Uterus (tissue), 4 donors: ENCODE results near the gene KPTN. TPM values are rescaled to one million over a fixed set of nuclear protein-coding genes. Genes with fewer than 3 reads are reported as not detected.

Experiments used
- DNase-seq, 2 donors: peaks; one replicate each; pipeline ENCODE4 v3.0.0-alpha.2; 2019 to 2020
- H3K27ac ChIP-seq, 2 donors: fragments of 200-600 bp; sonication (generic); 1 replicate in 1 of 2; 2 replicates in 1 of 2; pipeline ENCODE4 v1.5.1; 2016 to 2018
- H3K27me3 ChIP-seq, 2 donors: fragments of 200-600 bp; sonication (generic); one replicate each; pipeline ENCODE4 v1.5.1; 2018 to 2019; ENCODE audit warnings: control low read depth in 1 of 2
- H3K36me3 ChIP-seq, 2 donors: fragments of 200-600 bp; sonication (generic); one replicate each; pipeline ENCODE4 v1.5.1; 2019; ENCODE audit warnings: control low read depth in 1 of 2
- H3K4me1 ChIP-seq, 2 donors: fragments of 200-600 bp; sonication (generic); one replicate each; pipeline ENCODE4 v1.5.1; 2018 to 2019; ENCODE audit warnings: control low read depth in 1 of 2
- H3K4me3 ChIP-seq, 2 donors: fragments of 200-600 bp; sonication (generic); 1 replicate in 1 of 2; 2 replicates in 1 of 2; pipeline ENCODE4 v1.5.1; 2018 to 2019; ENCODE audit warnings: mild to moderate bottlenecking in 1 of 2
- H3K9me3 ChIP-seq, 2 donors: fragments of 200-600 bp; sonication (generic); one replicate each; pipeline ENCODE4 v1.5.1; 2019; ENCODE audit warnings: control low read depth in 1 of 2
- CTCF ChIP-seq, 4 experiments: fragments of 200-600 bp in 2 of 4; fragments of 450-650 bp in 2 of 4; sonication (generic) in 2 of 4; IDR thresholded peaks; one replicate each; pipeline ENCODE4 v1.5.1; 2016 to 2019; ENCODE audit warnings: antibody characterized with exemption in 4 of 4, mild to moderate bottlenecking in 2 of 4, moderate library complexity in 1 of 4
- POLR2A ChIP-seq, 2 donors: fragments of 450-650 bp; IDR thresholded peaks; one replicate each; pipeline ENCODE4 v1.6.1; 2016; ENCODE audit warnings: antibody characterized with exemption in 2 of 2, mild to moderate bottlenecking in 1 of 2, moderate library complexity in 1 of 2
- intact Hi-C: fragments of 100-400 bp; cut with DNase I; formaldehyde crosslinking; loops from one replicate; pipeline ENCODE4 v1.15.1; 2023; ENCODE audit warnings: low total_unique reads
- total RNA-seq, 4 donors: library from RNA; depleted of rRNA in 3 of 4; stranded (reverse); fragments of >200 nt in 3 of 4; gene quantifications; one replicate each; pipeline versions ENCODE4 v1.1.0 to v1.2.4, GENCODE V29; 2014 to 2023
- donor health status: DM: yes; HTN: yes; CAD: no.

The KPTN gene
- total RNA-seq, 4 donors from 2014 or later = 5.4 to 9.0 (median 6.4) TPM; not detected in 1

GRCh38 chr19:47505506-47505905 is 21.5 kb upstream of the KPTN start:
- Histone ChIP-seq H3K36me3 (no peaks in the 10 kb centered on the region), H3K27me3 (no peaks in the 10 kb centered on the region), H3K27ac (no peak overlapping the region), H3K4me3 (no peak overlapping the region), H3K9me3 (no peaks in the 10 kb centered on the region), H3K4me1 (peaks cover 27 to 41% of the 10 kb centered on the region in 2 donors)
- no peak for DNase-seq
- intact Hi-C loops = no loop called here
- TF ChIP-seq POLR2A (IDR thresholded peaks at IDR 0.05) = no peak

- Histone ChIP-seq H3K27me3 (no peaks in the 10 kb centered on the region), H3K4me1 (peaks cover 15 to 26% of the 10 kb centered on the region in 2 donors), H3K4me3 (no peak overlapping the region), H3K27ac (no peak overlapping the region), H3K9me3 (no peaks in the 10 kb centered on the region), H3K36me3 (no peaks in the 10 kb centered on the region)
- intact Hi-C loops = no loop called here
- TF ChIP-seq POLR2A (IDR thresholded peaks at IDR 0.05) = no peak
- no peak for TF ChIP-seq CTCF (IDR thresholded peaks at IDR 0.05)
- DNase-seq = no peak
These were observed 19.8 kb upstream of the KPTN start for GRCh38 chr19:47503826-47504150.

GRCh38 chr19:47503130-47503825 is 19.3 kb upstream of the KPTN start:
- Histone ChIP-seq H3K4me3 (no peak overlapping the region), H3K9me3 (no peaks in the 10 kb centered on the region), H3K27ac (peak overlapping the region; percentile 50 to 70), H3K36me3 (no peaks in the 10 kb centered on the region), H3K4me1 (peaks cover 10 to 23% of the 10 kb centered on the region in 2 donors), H3K27me3 (no peaks in the 10 kb centered on the region)
- intact Hi-C loops = no loop called here
- no peak for TF ChIP-seq POLR2A (IDR thresholded peaks at IDR 0.05)
- TF ChIP-seq CTCF (IDR thresholded peaks at IDR 0.05) = no peak
- DNase-seq = no peak

- TF ChIP-seq POLR2A (IDR thresholded peaks at IDR 0.05) = no peak
- no peak for TF ChIP-seq CTCF (IDR thresholded peaks at IDR 0.05)
- intact Hi-C loops = no loop called here
- H3K4me3 ChIP-seq = no peak overlapping the region
- peak overlapping the region; percentile 50 to 70 for H3K27ac ChIP-seq
- no peak for DNase-seq
- H3K9me3 ChIP-seq = no peaks in the 10 kb centered on the region
- H3K4me1 ChIP-seq = peaks cover 0 to 9% of the 10 kb centered on the region in 2 donors
- no peaks in the 10 kb centered on the region for H3K36me3 ChIP-seq
- H3K27me3 ChIP-seq = no peaks in the 10 kb centered on the region
These were observed 16.1 kb upstream of the KPTN start for GRCh38 chr19:47499863-47500830.

GRCh38 chr19:47499371-47499770 is 15.4 kb upstream of the KPTN start:
- H3K36me3 ChIP-seq = no peaks in the 10 kb centered on the region
- intact Hi-C loops = no loop called here

More at GRCh38 chr19:47499371-47499770, 15.4 kb upstream of the KPTN start:
- Histone ChIP-seq H3K27me3 (no peaks in the 10 kb centered on the region), H3K27ac (no peak overlapping the region), H3K9me3 (no peaks in the 10 kb centered on the region), H3K4me1 (peaks cover 0 to 9% of the 10 kb centered on the region in 2 donors), H3K4me3 (no peak overlapping the region)
- TF ChIP-seq POLR2A (IDR thresholded peaks at IDR 0.05) (no peak), CTCF (IDR thresholded peaks at IDR 0.05) (no peak)
- no peak for DNase-seq
